CD1c-positive myeloid dendritic cell (primary cell): ENCODE results near the gene SH3BP4.
"Not testable (repeated sequence)": the region's sequence is repeated elsewhere in the genome, so short reads cannot be mapped to it uniquely, and the experiment has no call there.

Source experiments
- DNase-seq: peaks from one replicate; pipeline ENCODE4 v3.0.0-alpha.2; 2016; ENCODE audit errors: extremely low spot score

Gene SH3BP4

DNA sequence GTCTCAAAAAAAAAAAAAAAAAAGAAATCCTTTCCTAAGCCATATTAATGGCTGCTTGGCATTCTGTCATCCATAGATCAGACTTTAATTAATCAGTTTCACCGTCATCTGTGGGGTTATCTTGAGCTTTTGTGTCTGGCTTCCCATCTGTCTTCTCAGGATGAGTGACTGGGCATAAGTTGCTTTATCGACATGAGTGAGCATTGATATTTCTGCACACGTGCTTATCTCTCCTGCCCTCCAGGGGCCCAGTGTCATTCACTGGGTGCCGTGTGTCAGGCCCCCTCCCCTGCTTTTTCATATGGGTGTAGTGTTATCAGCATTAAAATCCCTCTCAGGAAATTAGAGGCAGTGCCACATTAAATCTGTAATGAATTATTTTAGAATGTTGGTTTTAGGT is 65.6 kb downstream of the SH3BP4 start:
- DNase-seq: no peak

DNA sequence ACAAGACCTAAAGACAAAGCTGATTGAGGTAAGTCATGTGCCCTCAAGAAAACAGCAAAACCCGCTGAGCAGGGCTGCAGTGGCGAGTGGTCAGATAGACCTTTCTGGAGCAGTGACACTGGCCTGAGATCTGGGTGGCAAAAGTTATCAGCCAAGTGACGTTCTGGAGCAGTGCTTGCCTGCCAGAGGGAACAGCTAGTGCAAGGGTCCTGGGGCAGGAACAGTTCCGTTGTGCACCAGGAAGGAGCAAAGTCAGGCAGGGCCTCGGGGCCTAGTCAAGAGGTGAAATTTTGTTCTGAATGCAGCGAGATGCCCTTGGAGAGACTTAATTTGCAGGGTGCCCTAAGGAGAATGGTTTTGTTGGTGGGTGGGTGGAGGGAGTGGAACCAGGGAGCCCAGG is 67.0 kb downstream of the SH3BP4 start:
- no peak for DNase-seq

- not testable (repeated sequence) for DNase-seq
These were observed 68.3 kb downstream of the SH3BP4 start for GRCh38 chr2:235020141-235020540.

DNA sequence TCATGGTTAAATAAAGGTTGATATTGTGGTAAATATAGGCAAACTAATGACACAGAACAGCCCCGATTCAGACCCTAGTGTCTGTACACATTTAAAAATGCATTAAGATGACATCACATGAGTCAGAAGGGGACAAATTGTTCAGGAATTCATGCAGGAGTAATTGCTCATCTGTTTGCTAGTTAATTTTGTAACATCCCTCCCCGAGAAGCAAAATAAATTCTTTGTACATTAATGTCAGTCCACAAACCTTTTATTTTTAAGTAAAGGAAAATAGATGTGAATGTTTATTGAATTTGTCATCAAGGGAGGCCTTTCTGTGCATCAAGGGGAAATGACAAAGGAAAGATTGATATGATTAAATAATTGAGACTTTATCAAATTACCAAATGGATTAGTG is 69.9 kb downstream of the SH3BP4 start:
- no peak for DNase-seq

DNA sequence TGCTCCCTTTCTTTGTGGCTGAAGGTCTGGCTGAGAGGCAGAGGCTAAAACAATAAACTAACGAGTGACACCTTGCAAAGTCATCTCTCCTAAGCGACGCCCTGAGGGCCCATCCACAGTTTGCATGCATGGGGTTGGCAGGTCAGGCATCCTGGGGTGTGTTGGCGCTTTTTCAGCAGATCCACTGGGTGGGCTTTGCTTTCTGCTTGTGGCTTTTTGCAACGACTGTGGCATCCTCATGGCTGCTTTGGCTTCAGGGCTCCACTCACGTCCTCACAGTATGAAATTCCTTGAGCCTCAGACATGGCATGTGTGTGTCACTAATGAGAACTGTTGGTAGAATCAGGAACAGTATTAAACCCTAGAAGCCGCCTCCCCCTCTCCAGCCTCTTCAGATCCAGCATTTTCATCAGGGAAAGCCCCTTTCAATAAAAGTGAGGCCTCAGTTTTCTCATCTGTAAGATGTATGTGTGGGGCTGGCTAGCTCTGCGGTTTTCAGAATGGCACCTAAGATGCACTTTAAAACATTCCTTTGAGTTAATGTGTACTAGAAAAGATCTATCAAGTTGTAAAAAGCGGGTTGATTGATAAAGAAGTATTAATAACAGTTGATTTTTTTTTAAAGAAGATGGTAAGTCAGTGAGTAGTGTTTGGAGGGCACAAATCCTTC is 72.5 kb downstream of the SH3BP4 start:
- DNase-seq: no peak

DNA sequence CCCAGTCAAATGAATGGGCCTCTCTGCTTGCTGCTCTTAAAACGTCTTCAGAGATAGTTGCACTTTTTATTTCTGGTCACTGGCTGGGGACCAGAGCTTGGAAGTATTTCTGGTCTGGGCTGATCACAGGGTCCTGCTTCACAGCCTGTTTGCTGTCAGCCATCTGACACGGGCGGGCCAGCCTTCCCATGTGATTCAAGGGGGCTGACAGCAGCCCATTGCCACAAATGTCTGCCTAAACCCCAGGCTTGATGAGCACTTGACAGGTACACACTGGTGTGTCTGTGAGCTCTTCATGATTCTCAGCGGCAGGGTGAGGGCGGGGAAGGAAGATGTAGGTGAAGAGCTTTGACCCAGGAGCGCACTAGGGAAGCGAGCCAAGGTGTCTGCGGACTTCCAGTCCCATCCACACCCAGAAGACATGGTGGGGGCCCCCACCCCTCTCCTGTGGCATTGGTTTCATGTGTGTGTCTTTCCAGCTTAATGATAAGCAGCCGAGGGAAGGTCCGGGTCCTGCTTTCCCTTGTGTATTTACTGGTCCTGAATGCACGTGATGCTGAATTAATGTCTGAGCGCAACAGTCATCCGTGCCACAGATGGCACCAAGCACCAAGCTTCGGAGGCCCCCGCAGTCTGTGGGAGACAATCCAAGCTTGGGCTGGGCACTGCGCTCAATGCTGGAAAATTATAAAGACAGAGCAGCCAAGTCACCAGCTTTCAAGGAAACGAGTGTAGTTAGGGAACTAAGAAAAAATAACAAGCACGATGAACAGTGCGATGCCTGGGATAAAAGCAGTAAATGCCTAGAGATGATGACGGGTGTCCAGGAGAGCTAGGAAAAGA is 73.3 kb downstream of the SH3BP4 start:
- DNase-seq: no peak

DNA sequence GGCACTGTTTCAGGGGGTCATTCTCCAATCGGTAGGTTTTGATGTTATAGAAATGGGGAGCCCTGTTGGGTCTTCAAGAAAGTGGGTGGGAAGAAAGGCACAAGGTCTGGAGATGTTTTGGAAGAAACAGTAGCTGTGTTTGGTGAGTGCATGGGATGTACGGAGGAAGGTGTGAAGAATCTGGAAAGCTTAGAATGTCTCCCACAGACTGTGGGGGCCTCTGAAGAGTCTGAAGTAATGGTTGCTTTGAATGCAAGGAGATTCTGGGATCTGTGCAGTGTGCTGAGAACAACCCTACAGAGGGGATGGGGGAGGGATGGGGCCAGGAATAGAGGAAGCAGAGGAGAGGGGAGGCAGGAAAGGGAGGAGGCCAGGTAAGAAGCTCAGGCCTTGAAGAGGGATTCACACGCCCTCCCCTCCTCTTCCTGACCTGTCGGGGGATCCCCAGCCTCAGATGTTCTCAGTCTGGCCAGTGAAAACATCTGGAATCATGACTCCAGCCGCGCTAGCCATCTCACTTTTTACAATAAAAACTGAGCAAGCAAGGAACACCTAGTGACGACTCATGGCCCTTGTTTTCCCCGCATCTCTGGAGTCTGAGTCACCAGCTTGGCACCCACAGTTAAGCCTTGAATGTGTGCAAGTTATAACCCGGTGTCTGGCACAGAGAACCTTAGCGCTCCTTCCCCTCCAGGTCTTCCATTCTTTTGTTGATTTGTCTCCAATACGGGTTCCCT is 74.2 kb downstream of the SH3BP4 start:
- no peak for DNase-seq

GRCh38 chr2:235026649-235027557 is 75.1 kb downstream of the SH3BP4 start:
- DNase-seq: no peak

GRCh38 chr2:235027558-235028214 is 75.9 kb downstream of the SH3BP4 start:
- no peak for DNase-seq

- no peak for DNase-seq
These were observed 76.8 kb downstream of the SH3BP4 start for GRCh38 chr2:235028646-235029045.

DNA sequence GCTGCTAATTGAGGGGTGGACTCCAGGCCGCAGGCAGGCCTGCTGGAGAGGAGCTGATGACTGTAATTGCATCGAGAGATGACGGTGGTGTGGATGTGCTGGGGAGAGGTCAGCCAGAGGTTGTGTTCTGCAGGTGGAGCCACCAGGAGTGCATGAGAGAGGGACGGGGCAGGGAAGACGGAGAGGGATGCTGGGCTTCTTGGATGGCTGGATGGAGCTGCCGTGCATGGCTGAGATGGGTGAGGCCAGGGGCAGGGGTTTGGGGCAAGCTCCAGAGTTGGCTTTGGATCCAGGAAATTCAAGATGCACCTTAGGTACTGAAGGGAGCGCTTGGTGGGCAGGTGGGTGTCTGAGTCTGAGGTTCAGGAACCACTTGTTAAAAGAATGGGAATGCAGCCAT is 77.2 kb downstream of the SH3BP4 start:
- no peak for DNase-seq

GRCh38 chr2:235030126-235030525 is 78.3 kb downstream of the SH3BP4 start:
- no peak for DNase-seq

GRCh38 chr2:235030936-235031335 is 79.1 kb downstream of the SH3BP4 start:
- no peak for DNase-seq

DNA sequence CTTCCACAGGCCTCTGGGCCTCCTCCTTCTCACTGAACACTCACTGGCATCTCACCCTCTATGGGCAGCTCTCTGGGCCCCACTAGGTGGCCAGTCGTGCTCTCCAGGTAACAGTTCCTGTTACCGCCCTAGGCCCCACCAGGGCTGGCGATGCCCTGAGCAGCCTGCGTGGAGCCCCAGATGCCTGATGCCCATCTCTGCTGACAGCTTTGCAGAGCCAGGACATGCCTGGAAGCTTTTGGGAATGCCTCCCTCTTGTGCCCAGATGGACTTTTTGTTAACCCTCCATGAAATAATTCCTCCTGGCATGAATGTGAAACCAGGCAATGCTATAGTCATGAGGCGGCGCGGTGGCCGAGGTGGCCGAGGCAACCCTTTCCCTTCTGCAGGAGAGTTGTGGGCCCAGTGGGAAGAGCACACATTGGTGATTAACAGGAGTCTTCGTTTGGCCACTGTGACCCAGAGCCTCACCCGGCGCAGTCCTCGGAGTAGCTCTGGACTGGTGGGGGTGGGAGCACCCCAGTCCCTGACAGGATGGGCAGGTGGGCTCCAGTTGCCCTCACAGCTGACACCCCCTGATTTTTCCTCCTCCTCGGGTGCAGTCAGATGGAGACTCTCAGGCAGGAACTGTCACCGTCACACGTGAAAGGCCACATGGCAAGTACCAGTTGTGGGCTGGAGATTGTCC is 80.0 kb downstream of the SH3BP4 start:
- DNase-seq: no peak

GRCh38 chr2:235032466-235032865 is 80.6 kb downstream of the SH3BP4 start:
- no peak for DNase-seq

DNA sequence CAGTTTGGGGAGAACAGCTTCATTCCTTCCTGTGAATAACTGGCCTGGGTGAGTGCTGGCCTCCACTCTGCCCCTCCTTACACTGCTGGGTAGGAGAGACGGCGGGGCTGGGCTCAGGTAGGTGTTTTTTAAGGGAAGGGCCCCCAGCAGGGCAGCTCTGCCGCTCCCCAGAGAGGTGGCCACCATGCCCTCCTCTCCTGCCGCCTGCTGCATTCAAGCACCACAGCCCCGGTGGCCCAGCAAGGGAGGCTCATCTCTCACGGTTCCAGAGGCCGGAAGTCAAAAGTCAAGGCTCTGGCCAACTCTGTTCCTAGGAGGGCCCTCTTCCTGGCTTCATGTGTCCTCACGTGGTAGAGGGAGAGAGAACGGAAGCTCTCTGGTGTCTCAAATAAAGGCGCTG is 81.1 kb downstream of the SH3BP4 start:
- DNase-seq: no peak

DNA sequence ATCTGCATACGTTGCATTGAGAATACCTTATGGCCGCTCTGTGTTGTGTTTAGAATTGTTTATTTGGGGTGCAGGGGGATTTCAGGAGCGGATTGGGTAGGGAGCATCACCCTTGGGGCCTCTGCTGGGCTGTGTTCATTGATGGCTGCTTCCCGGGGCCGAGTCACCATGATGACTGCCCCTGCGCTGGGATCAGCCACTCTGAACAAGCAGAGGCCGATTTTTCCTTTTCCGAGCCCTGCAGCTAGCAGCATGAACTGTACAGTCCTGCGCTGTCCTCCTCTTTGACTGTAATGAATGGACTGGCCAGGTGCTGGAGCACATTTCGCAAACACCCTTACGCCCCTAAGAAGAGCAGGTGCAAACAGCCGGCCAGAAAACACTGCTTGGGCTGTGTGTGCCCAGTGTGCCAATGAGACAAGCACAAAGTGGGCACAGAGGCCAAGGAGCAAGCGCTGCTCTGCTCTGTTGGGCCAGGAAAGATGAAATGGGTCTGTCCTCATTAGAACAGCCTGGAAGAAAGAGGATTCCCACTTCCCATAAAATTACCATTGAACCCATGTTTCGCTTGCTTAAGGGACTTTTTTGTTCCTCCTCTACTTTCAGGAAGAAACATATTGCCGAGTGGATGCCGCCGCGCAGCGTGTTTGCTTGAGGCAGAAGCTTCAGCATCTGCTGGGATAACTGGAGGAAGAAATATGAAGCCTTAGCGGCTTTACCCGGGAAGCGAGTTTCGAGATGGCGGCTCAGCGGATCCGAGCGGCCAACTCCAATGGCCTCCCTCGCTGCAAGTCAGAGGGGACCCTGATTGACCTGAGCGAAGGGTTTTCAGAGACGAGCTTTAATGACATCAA is 82.7 kb downstream of the SH3BP4 start:
- no peak for DNase-seq

GRCh38 chr2:235037604-235038166 is 85.9 kb downstream of the SH3BP4 start:
- no peak for DNase-seq

DNA sequence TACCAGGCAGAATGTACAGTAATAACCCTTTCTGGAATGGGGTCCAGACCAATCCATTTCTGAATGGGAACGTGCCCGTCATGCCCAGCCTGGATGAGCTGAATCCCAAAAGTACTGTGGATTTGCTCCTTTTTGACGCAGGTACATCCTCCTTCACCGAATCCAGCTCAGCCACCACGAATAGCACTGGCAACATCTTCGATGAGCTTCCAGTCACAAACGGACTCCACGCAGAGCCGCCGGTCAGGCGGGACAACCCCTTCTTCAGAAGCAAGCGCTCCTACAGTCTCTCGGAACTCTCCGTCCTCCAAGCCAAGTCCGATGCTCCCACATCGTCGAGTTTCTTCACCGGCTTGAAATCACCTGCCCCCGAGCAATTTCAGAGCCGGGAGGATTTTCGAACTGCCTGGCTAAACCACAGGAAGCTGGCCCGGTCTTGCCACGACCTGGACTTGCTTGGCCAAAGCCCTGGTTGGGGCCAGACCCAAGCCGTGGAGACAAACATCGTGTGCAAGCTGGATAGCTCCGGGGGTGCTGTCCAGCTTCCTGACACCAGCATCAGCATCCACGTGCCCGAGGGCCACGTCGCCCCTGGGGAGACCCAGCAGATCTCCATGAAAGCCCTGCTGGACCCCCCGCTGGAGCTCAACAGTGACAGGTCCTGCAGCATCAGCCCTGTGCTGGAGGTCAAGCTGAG is 89.6 kb downstream of the SH3BP4 start:
- no peak for DNase-seq
